ENCODE data around the gene NPY1R. TPM values are rescaled to one million over a fixed set of nuclear protein-coding genes. Genes with fewer than 3 reads are reported as not detected.

Gene NPY1R
- total RNA-seq (1 to 10 TPM; 1.0 to 1.3 TPM), polyA plus RNA-seq (1 to 10 TPM in 1 of 2 donors, under 1 TPM in 1; 0.07 to 1.7 TPM)
- long read RNA-seq, donor 1: 0 reads
- long read RNA-seq, donor 2: 0 reads
- long read RNA-seq, donor 3: 0 reads
- long read RNA-seq, donor 4: 0 reads
- long read RNA-seq, donor 5: 0 reads

DNA sequence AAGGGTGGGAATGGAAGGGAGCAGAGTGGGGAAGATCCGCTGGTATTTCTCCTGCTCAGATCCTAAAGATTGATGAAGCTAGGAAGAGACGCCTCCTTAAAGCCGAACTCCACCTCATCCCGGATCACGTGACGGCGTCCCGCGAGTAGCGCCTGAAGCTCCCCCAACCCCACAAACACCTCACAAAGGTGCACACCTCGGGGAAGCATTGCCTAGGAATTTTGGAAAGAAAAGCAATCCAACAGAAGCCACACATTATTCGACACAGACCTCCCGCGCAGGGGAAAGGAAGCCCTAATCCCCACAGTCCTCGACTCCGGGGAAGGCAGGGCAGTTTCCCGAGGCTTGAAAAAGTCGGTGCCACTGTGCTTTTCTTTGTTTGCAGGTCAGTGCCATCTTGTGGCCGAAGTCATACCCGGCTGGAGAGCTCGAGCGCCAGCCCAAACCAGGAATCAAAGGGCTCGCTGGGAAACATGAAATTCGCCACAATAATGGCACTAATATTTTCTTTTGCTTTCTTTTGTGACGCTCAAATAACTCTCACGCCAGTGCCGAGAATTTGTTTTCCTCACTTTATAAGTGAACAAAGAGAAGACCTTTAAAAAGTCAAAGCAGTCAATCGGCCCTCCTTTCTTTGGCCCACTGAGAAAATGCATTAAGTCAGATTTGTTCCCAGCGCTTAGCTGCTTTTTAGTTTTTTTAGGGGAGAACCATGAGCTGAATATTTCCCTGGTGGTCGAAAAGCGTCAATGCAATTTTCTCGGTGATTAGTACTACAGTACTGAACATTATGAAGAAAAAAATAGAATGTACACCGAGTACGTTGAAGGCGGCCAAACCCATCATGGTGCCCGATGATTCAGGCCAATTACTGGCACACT, at the start of gene NPY1R:
Gene NPY1R, minus strand, starts transcription at position 71 of the 881 bp plus-strand sequence. CDS start 6,042 bp downstream, outside the sequence.
- Histone ChIP-seq H3K27me3 (ENCODE audit: control insufficient read depth in 3 of 3, insufficient read depth in 3 of 3, low read length in 2 of 3) (peaks cover 0 to 24% (median 21%) of the 10 kb centered on the region in 3 donors), H3K36me3 (ENCODE audit: control insufficient read depth in 4 of 4, insufficient read depth in 4 of 4, low read length in 4 of 4) (no peaks in the 10 kb centered on the region), H3K4me3 (peak within 1 kb of the TSS; percentile 59), H3K9me3 (ENCODE audit: control insufficient read depth in 4 of 4, insufficient read depth in 3 of 4, low read length in 3 of 4) (peaks cover 0 to 2% (median 0%) of the 10 kb centered on the region in 4 donors), H3K27ac (ENCODE audit: low read depth in 1 of 2, low read length in 1 of 2) (no peak within 1 kb of the TSS), H3K9ac (ENCODE audit: insufficient read depth in 1 of 2, low read length in 2 of 2) (peak within 1 kb of the TSS in 1 of 2 donors; percentile 70), H3K4me1 (ENCODE audit: control insufficient read depth in 5 of 5, insufficient read depth in 5 of 5, low read length in 5 of 5) (peaks cover 0 to 18% (median 3%) of the 10 kb centered on the region in 5 donors)
- ATAC-seq (ENCODE audit: insufficient read depth, low FRiP score) (peak; percentile 80), DNase-seq (peak; percentile 82 to 86 (median 85))
- 11% methylated on average over 36 of the region's 36 CpGs for WGBS, 2 donors
- TF ChIP-seq, protein P1, sequence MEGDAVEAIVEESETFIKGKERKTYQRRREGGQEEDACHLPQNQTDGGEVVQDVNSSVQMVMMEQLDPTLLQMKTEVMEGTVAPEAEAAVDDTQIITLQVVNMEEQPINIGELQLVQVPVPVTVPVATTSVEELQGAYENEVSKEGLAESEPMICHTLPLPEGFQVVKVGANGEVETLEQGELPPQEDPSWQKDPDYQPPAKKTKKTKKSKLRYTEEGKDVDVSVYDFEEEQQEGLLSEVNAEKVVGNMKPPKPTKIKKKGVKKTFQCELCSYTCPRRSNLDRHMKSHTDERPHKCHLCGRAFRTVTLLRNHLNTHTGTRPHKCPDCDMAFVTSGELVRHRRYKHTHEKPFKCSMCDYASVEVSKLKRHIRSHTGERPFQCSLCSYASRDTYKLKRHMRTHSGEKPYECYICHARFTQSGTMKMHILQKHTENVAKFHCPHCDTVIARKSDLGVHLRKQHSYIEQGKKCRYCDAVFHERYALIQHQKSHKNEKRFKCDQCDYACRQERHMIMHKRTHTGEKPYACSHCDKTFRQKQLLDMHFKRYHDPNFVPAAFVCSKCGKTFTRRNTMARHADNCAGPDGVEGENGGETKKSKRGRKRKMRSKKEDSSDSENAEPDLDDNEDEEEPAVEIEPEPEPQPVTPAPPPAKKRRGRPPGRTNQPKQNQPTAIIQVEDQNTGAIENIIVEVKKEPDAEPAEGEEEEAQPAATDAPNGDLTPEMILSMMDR (IDR thresholded peaks at IDR 0.05; ENCODE audit: control extremely low read depth, extremely low read depth): peak; percentile 51

DNA sequence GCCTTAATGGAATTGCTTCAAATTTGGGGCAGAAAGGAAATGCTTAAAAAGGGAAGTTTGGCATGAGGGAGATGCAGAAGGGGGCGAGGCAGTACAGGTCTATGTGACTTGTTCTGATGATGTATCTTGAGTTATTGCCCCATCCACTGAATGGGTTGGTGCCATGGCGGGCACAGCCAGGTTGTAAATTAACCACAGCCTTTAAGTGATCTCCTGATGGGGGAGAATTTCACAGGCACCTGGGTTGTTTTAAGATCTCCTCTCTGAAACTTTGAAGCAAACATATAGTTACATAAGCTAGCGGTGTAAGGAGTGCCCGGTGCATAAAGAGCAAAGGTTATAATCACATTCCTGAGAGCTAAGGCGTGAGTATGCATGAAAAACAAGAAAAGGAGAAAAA, 48.3 kb upstream of the NPY1R start:
- Histone ChIP-seq H3K9me3 (ENCODE audit: control insufficient read depth in 4 of 4, insufficient read depth in 3 of 4, low read length in 3 of 4) (no peaks in the 10 kb centered on the region), H3K27ac (ENCODE audit: low read depth in 1 of 2, low read length in 1 of 2) (no peak overlapping the region), H3K27me3 (ENCODE audit: control insufficient read depth in 3 of 3, insufficient read depth in 3 of 3, low read length in 2 of 3) (no peaks in the 10 kb centered on the region), H3K36me3 (ENCODE audit: control insufficient read depth in 4 of 4, insufficient read depth in 4 of 4, low read length in 4 of 4) (no peaks in the 10 kb centered on the region), H3K4me3 (no peak overlapping the region), H3K4me1 (ENCODE audit: control insufficient read depth in 5 of 5, insufficient read depth in 5 of 5, low read length in 5 of 5) (no peaks in the 10 kb centered on the region), H3K9ac (ENCODE audit: insufficient read depth in 1 of 2, low read length in 2 of 2) (no peak overlapping the region)
- TF ChIP-seq, protein P1 (IDR thresholded peaks at IDR 0.05; ENCODE audit: control extremely low read depth, extremely low read depth): no peak
- 55 to 68% methylated on average over 5 of the region's 5 CpGs for WGBS, 2 donors
- ATAC-seq (ENCODE audit: insufficient read depth, low FRiP score) (no peak), DNase-seq (no peak)

DNA sequence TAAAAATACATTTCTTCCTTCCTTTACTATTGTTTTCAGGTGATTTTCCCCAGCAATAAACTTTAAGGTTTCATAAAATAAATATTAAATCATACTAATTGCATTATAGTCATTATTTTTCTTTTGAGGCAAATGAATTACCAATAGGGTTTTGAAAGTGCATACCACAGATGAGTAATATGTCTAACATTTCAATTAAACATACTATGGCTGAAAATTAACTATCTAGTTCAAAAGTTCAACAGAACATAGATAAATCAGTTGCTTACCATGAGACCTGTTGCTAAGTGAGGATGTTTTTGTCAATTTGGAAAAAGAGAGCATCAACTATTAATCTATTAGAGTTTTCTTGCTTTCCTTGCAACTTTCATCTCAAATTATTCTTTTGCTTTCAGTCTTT, 46.3 kb upstream of the NPY1R start:
- no peaks in the 10 kb centered on the region for H3K27me3 ChIP-seq (ENCODE audit: control insufficient read depth in 3 of 3, insufficient read depth in 3 of 3, low read length in 2 of 3)
- no peak overlapping the region for H3K27ac ChIP-seq (ENCODE audit: low read depth in 1 of 2, low read length in 1 of 2)
- no peak overlapping the region for H3K4me3 ChIP-seq
- H3K9ac ChIP-seq (ENCODE audit: insufficient read depth in 1 of 2, low read length in 2 of 2): no peak overlapping the region
- no peaks in the 10 kb centered on the region for H3K36me3 ChIP-seq (ENCODE audit: control insufficient read depth in 4 of 4, insufficient read depth in 4 of 4, low read length in 4 of 4)
- DNase-seq: no peak
- no peaks in the 10 kb centered on the region for H3K4me1 ChIP-seq (ENCODE audit: control insufficient read depth in 5 of 5, insufficient read depth in 5 of 5, low read length in 5 of 5)
- TF ChIP-seq, protein P1 (IDR thresholded peaks at IDR 0.05; ENCODE audit: control extremely low read depth, extremely low read depth): no peak
- H3K9me3 ChIP-seq (ENCODE audit: control insufficient read depth in 4 of 4, insufficient read depth in 3 of 4, low read length in 3 of 4): no peaks in the 10 kb centered on the region
- ATAC-seq (ENCODE audit: insufficient read depth, low FRiP score): no peak

Data from lung (tissue), 16 donors.